CD4-positive, alpha-beta T cell (primary cell): ENCODE data around the gene POR. TPM values are rescaled to one million over a fixed set of nuclear protein-coding genes. Genes with fewer than 3 reads are reported as not detected.
"Not testable (repeated sequence)": the region's sequence is repeated elsewhere in the genome, so short reads cannot be mapped to it uniquely, and the experiment has no call there.

ENCODE experiments used
- ATAC-seq: fragments of 200-7000 bp; cut with Tn5 transposase; one replicate; pipeline ENCODE4 v1.10.0; 2022; ENCODE audit warnings: mild to moderate bottlenecking; ENCODE audit not compliant: poor library complexity
- CTCF ChIA-PET: fragments of 350-600 bp; sonication (Branson Sonifier 250); formaldehyde crosslinking; loops from one replicate; lab custom pipeline; 2021; ENCODE audit warnings: antibody characterized with exemption, inconsistent platforms; lab: Charles Lee
- POLR2A ChIA-PET: fragments of 350-600 bp; sonication (Branson Sonifier 250); formaldehyde crosslinking; loops from one replicate; lab custom pipeline; 2021; ENCODE audit warnings: antibody characterized with exemption, inconsistent platforms; lab: Charles Lee
- DNase-seq, 14 experiments: peaks; one replicate each; pipeline ENCODE4 v3.0.0-alpha.2; 2013 to 2020; ENCODE audit warnings: mixed read lengths in 2 of 14
- H3K27ac ChIP-seq, 2 donors: one replicate each; pipeline versions ENCODE4 v1.5.1 to v1.7.0; 2013; ENCODE audit warnings: low read length in 2 of 2, low read depth in 1 of 2, mild to moderate bottlenecking in 1 of 2
- H3K27me3 ChIP-seq, 2 experiments: 1 replicate in 1 of 2; 2 replicates in 1 of 2; pipeline versions ENCODE4 v1.6.1 to v1.7.0; 2013; ENCODE audit warnings: low read length in 2 of 2, control low read depth in 1 of 2, mild to moderate bottlenecking in 1 of 2, moderate library complexity in 1 of 2; ENCODE audit not compliant: insufficient read depth in 2 of 2, control insufficient read depth in 1 of 2
- H3K36me3 ChIP-seq: one replicate; pipeline ENCODE4 v1.6.1; 2013; ENCODE audit warnings: low read length, control low read depth; ENCODE audit not compliant: insufficient read depth
- H3K4me1 ChIP-seq: one replicate; pipeline ENCODE4 v1.6.1; 2013; ENCODE audit warnings: low read length, control low read depth; ENCODE audit not compliant: insufficient read depth
- H3K4me3 ChIP-seq: one replicate; pipeline ENCODE4 v1.5.1; 2013; ENCODE audit warnings: mild to moderate bottlenecking, low read length, moderate library complexity
- H3K9me3 ChIP-seq, 2 experiments: 1 replicate in 1 of 2; 2 replicates in 1 of 2; pipeline versions ENCODE4 v1.6.1 to v1.7.0; 2013; ENCODE audit warnings: low read length in 2 of 2, mild to moderate bottlenecking in 2 of 2, control low read depth in 1 of 2, moderate library complexity in 1 of 2; ENCODE audit not compliant: control insufficient read depth in 1 of 2, insufficient read depth in 1 of 2
- H3K27ac Mint-ChIP-seq: one replicate; pipeline ENCODE4 v1.8.0; 2020; ENCODE audit warnings: mixed read lengths
- H3K27me3 Mint-ChIP-seq: one replicate; pipeline ENCODE4 v1.8.0; 2021; ENCODE audit warnings: mixed read lengths
- H3K36me3 Mint-ChIP-seq: one replicate; pipeline ENCODE4 v1.8.0; 2021; ENCODE audit warnings: low read depth, mixed read lengths
- H3K4me1 Mint-ChIP-seq: one replicate; pipeline ENCODE4 v1.8.0; 2021; ENCODE audit warnings: low read depth, mixed read lengths
- H3K4me3 Mint-ChIP-seq: one replicate; pipeline ENCODE4 v1.8.0; 2020; ENCODE audit warnings: mild to moderate bottlenecking, mixed read lengths
- H3K9me3 Mint-ChIP-seq: one replicate; pipeline ENCODE4 v1.8.0; 2020; ENCODE audit warnings: mixed read lengths
- intact Hi-C, 2 experiments: fragments of 100-400 bp; cut with DNase I in 1 of 2; cut with micrococcal nuclease in 1 of 2; formaldehyde crosslinking; loops; one replicate each; pipeline versions ENCODE4 v1.15.1 to v1.9.0; 2023 to 2025; cut with DNase I, micrococcal nuclease
- total RNA-seq, 174 experiments: library from RNA in 2 of 174; stranded (reverse) in 2 of 174; gene quantifications; one replicate each; pipeline ENCODE4 v1.2.3 and lab custom pipeline; 2021 to 2026
- TF ChIP-seq, protein P1 (sequence below): fragments of 200-600 bp; IDR thresholded peaks from one replicate; pipeline ENCODE4 v1.8.0; 2022; ENCODE audit warnings: antibody characterized with exemption, mild to moderate bottlenecking

POR gene
- total RNA-seq, 2 experiments from 2014 or later = 44.2 to 54.8 TPM

DNA sequence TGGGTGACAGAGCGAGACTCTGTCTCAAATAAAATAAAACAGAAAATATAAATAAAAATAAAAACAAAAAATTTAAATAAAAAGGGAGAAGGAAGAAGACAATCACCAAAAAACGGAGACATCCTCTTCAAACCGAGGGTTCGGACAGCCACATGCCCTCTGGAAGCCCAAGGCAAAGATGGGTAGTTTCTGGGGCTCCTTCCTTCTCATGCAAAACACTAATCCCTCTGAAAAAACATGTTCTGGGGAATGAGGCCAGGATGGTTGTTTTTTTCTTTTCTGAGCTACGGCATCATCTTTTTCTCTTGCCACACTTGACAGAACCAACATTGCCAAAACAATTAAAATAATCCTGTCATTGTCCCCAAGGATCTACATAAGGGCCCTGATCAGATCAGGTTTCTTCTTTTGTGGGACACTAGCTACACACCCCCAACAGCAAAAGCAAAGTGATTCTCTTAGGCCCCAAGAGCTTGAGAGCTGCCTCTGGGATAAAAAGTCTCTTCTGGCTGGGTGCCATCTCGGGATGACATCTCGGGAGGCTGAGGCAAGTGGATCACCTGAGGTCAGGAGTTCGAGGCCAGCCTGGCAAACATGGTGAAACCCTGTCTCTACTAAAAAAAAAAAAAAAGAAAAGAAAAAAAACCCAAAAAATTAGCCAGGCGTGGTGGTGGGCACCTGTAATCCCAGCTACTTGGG is 14.2 kb upstream of the POR start:
- TF ChIP-seq, protein P1, sequence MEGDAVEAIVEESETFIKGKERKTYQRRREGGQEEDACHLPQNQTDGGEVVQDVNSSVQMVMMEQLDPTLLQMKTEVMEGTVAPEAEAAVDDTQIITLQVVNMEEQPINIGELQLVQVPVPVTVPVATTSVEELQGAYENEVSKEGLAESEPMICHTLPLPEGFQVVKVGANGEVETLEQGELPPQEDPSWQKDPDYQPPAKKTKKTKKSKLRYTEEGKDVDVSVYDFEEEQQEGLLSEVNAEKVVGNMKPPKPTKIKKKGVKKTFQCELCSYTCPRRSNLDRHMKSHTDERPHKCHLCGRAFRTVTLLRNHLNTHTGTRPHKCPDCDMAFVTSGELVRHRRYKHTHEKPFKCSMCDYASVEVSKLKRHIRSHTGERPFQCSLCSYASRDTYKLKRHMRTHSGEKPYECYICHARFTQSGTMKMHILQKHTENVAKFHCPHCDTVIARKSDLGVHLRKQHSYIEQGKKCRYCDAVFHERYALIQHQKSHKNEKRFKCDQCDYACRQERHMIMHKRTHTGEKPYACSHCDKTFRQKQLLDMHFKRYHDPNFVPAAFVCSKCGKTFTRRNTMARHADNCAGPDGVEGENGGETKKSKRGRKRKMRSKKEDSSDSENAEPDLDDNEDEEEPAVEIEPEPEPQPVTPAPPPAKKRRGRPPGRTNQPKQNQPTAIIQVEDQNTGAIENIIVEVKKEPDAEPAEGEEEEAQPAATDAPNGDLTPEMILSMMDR = no peak
- Mint-ChIP-seq H3K9me3 (no peaks in the 10 kb centered on the region), H3K4me1 (no peaks in the 10 kb centered on the region), H3K4me3 (no peak overlapping the region), H3K36me3 (no peaks in the 10 kb centered on the region), H3K27me3 (no peaks in the 10 kb centered on the region), H3K27ac (no peak overlapping the region)
- intact Hi-C loops = no loop called here
- H3K27me3 ChIP-seq = no peaks in the 10 kb centered on the region
- no peaks in the 10 kb centered on the region for H3K36me3 ChIP-seq
- ATAC-seq (no peak), DNase-seq (no peak)
- no peak overlapping the region for H3K27ac ChIP-seq
- POLR2A ChIA-PET = no interaction called here
- CTCF ChIA-PET = interaction anchor here (0.6 kb wide), 1 partner anchor 498 kb away, joined by 3 read pairs; no protein-coding TSS in a partner anchor
- no peaks in the 10 kb centered on the region for H3K4me1 ChIP-seq
- no peak overlapping the region for H3K4me3 ChIP-seq
- H3K9me3 ChIP-seq = no peaks in the 10 kb centered on the region

DNA sequence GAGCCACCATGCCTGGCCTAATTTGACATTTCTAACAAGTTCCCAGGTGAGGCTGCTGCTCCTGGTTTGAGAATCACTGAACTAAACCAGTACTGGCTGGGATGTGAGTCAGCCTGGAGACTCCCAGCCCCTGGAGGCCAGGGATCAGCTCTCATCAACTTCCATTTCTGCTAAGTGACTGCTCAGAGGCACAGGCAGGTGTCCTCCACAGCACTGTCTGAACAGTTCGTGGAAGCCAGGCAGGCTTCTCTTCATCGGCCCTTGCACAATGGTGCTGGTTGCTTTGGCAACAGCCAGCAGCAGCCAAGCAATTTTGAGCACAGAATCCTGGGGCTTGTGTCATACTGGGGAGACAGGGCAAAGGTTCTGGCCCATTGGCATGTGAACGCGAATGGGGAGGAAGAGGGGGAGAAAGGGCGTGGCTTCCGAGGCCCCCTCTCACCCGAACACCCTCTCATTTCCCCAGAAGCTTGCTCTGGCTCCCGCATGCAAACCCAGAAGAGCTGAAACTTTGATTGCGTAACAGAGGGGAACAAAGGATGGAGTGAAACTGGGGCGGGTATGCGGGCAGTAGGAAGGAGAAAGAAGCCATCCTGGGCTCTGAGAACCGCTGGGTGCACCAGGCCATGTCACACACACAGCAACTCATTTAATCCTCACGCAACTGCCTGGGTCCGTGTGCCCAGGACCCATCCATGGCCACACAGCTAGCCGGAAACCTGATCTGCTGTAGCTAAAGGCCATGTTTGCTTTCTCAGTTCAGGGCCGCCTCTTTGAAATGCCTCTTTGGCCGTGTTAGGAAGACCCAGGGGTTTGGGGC is 9.0 kb upstream of the POR start:
- Histone ChIP-seq H3K36me3 (no peaks in the 10 kb centered on the region), H3K27ac (no peak overlapping the region), H3K4me1 (no peaks in the 10 kb centered on the region), H3K4me3 (no peak overlapping the region), H3K9me3 (no peaks in the 10 kb centered on the region), H3K27me3 (no peaks in the 10 kb centered on the region)
- TF ChIP-seq, protein P1 = no peak
- Mint-ChIP-seq H3K4me1 (no peaks in the 10 kb centered on the region), H3K27ac (no peak overlapping the region), H3K4me3 (no peak overlapping the region), H3K36me3 (no peaks in the 10 kb centered on the region), H3K27me3 (no peaks in the 10 kb centered on the region), H3K9me3 (no peaks in the 10 kb centered on the region)
- intact Hi-C loops = no loop called here
- CTCF ChIA-PET = no interaction called here
- POLR2A ChIA-PET = no interaction called here
- DNase-seq = peak in 3 of 14 experiments; percentile 15 to 57 (median 46)
- no peak for ATAC-seq

DNA sequence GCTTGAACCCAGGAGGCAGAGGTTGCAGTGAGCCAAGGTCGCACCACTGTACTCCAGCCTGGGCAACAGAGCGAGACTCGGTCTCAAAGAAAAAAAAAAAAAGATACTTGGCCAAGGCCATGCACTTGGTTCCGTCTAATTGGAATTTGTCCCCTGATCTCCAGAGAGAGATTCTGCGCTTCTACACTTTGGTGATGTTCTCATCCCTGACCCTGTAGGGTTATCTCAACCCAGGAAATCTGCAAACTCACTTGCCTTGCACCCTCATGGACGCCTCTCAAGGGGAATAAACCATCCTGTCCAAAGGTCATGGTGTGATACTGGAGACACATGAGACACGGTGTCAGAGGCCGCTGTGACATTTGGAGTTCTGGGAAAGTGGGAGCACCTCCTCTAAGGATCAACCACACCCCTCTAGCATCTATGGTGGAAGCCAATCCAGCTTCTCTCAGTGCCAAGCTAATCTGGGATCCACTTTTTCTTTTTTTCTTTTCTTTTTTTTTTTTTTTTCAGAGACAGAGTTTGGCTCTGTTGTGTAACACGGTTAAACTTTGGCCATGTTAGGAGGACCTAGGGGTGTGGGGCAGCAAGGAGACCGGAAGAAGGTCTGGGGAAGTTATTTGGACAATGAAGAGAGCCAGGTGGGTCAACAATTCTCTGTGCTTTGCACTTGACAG is 7.8 kb upstream of the POR start:
- Mint-ChIP-seq H3K27me3 (no peaks in the 10 kb centered on the region), H3K9me3 (no peaks in the 10 kb centered on the region), H3K36me3 (no peaks in the 10 kb centered on the region), H3K27ac (no peak overlapping the region), H3K4me3 (no peak overlapping the region), H3K4me1 (no peaks in the 10 kb centered on the region)
- Histone ChIP-seq H3K36me3 (no peaks in the 10 kb centered on the region), H3K9me3 (no peaks in the 10 kb centered on the region), H3K4me3 (no peak overlapping the region), H3K4me1 (no peaks in the 10 kb centered on the region), H3K27me3 (no peaks in the 10 kb centered on the region), H3K27ac (no peak overlapping the region)
- CTCF ChIA-PET = no interaction called here
- TF ChIP-seq, protein P1 = no peak
- intact Hi-C loops = no loop called here
- POLR2A ChIA-PET = no interaction called here
- DNase-seq (no peak), ATAC-seq (no peak)

DNA sequence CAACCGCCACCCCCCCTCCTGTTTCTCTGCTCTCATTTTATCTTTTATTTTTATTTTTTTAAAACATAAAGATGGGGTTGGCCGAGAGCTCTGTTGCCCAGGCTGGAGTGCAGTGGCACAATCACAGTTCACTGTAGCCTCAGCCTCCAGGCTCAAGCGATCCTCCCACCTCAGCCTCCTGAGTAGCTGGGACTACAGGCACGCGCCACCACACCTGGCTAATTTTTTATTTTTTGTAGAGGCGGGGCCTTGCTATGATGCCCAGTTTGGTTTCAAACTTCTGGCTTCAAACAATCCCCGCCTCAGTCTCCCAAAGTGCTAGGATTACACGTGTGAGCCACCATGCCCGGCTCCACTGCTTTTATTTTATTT is 7.3 kb upstream of the POR start:
- not testable (repeated sequence) for ATAC-seq
- CTCF ChIA-PET = interaction anchor here (0.6 kb wide), 1 partner anchor 460 kb away, joined by 3 read pairs; no protein-coding TSS in a partner anchor

More for the DNA sequence above, 7.3 kb upstream of the POR start:
- H3K27ac ChIP-seq, H3K9me3 Mint-ChIP-seq, H3K27me3 Mint-ChIP-seq, H3K27ac Mint-ChIP-seq, H3K36me3 Mint-ChIP-seq, H3K4me3 ChIP-seq, intact Hi-C loops, H3K36me3 ChIP-seq, DNase-seq, H3K4me1 ChIP-seq, H3K4me3 Mint-ChIP-seq, H3K9me3 ChIP-seq, POLR2A ChIA-PET, H3K27me3 ChIP-seq, H3K4me1 Mint-ChIP-seq: not testable (repeated sequence)
